GM19467 (cell line): ENCODE results near the gene PTH2.
"Not testable (repeated sequence)": the region's sequence is repeated elsewhere in the genome, so short reads cannot be mapped to it uniquely, and the experiment has no call there.

Experiments
- ATAC-seq: cut with Tn5 transposase; IDR thresholded peaks from one replicate; pipeline ENCODE4 v1.9.1; 2021; ENCODE audit warnings: mild to moderate bottlenecking, moderate library complexity; ENCODE audit not compliant: unreplicated experiment

PTH2 gene

GRCh38 chr19:49448432-49448786 lies 25.2 kb upstream of the PTH2 start:
- no peak for ATAC-seq

- ATAC-seq, result no peak
These were observed 24.5 kb upstream of the PTH2 start for GRCh38 chr19:49447485-49448431.

GRCh38 chr19:49445997-49446396 lies 22.8 kb upstream of the PTH2 start:
- no peak for ATAC-seq

- not testable (repeated sequence) for ATAC-seq
These were observed 21.0 kb upstream of the PTH2 start for GRCh38 chr19:49444100-49444700.

GRCh38 chr19:49443366-49444099 lies 20.3 kb upstream of the PTH2 start:
- ATAC-seq, result peak; percentile 79

- ATAC-seq, result peak; percentile 15
These were observed 19.6 kb upstream of the PTH2 start for GRCh38 chr19:49442771-49443365.

GRCh38 chr19:49442354-49442753 lies 19.1 kb upstream of the PTH2 start:
- no peak for ATAC-seq

GRCh38 chr19:49441960-49442350 lies 18.7 kb upstream of the PTH2 start:
- no peak for ATAC-seq

- no peak for ATAC-seq
These were observed 18.1 kb upstream of the PTH2 start, which contains the start of gene SLC17A7 for GRCh38 chr19:49441210-49441959. Gene SLC17A7 (minus strand): TSS chr19:49441527. CDS start chr19:49441379, 148 bp downstream.

- no peak for ATAC-seq
These were observed 17.4 kb upstream of the PTH2 start for GRCh38 chr19:49440439-49441209.

- no peak for ATAC-seq
These were observed 16.6 kb upstream of the PTH2 start for GRCh38 chr19:49439836-49440235.

- ATAC-seq, result no peak
These were observed 15.0 kb upstream of the PTH2 start for GRCh38 chr19:49438261-49438660.

- no peak for ATAC-seq
These were observed 14.0 kb upstream of the PTH2 start for GRCh38 chr19:49437231-49437630.

GRCh38 chr19:49436381-49437017 lies 13.3 kb upstream of the PTH2 start:
- ATAC-seq, result no peak

GRCh38 chr19:49435670-49436069 lies 12.4 kb upstream of the PTH2 start:
- ATAC-seq, result no peak

GRCh38 chr19:49434907-49435583 lies 11.8 kb upstream of the PTH2 start:
- no peak for ATAC-seq

- ATAC-seq, result no peak
These were observed 10.1 kb upstream of the PTH2 start for GRCh38 chr19:49433240-49433901.
